ENCODE data around the gene SLC25A41.

DNA sequence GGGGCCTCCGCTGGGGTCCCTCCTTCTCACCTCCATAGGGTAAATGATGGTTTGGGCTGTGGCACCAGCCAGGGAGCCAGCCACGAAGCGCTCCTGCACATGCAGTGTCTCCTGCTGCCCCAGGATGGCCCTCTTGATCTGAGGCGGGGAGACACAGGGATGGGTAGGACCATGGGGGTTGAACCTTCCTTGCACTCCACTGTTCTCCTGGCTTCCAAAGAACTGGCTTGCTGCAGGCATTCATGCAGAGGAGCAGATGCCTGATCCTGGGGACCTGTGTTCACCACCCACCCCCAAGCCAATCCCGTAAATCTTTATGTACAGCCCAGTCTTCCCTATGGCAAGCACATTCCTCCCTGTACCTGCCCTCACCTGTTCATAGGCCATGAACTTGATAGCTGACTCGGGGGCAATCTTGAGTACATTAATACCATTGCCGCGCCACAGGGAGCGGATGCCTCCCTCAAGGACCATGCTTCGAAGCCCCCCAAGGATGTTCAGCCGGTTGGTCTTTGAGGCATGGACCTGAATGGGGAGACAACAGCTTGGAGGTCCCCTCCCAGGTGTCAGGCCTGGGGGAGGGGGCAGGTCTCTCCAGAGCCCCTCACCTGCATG is 20.5 kb upstream of the SLC25A41 start:
- TF ChIP-seq, protein P1, sequence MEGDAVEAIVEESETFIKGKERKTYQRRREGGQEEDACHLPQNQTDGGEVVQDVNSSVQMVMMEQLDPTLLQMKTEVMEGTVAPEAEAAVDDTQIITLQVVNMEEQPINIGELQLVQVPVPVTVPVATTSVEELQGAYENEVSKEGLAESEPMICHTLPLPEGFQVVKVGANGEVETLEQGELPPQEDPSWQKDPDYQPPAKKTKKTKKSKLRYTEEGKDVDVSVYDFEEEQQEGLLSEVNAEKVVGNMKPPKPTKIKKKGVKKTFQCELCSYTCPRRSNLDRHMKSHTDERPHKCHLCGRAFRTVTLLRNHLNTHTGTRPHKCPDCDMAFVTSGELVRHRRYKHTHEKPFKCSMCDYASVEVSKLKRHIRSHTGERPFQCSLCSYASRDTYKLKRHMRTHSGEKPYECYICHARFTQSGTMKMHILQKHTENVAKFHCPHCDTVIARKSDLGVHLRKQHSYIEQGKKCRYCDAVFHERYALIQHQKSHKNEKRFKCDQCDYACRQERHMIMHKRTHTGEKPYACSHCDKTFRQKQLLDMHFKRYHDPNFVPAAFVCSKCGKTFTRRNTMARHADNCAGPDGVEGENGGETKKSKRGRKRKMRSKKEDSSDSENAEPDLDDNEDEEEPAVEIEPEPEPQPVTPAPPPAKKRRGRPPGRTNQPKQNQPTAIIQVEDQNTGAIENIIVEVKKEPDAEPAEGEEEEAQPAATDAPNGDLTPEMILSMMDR (IDR thresholded peaks at IDR 0.05; ENCODE audit: low read length) = no peak
- no peak for TF ChIP-seq EZH2 (IDR thresholded peaks at IDR 0.05; ENCODE audit: borderline replicate concordance, low read length)
